VCaP (cell line): ENCODE results near the gene CXCR3.

Experiments
- H3K27ac ChIP-seq: fragments of 450-650 bp; 2 replicates; pipeline ENCODE4 v1.5.1; 2017
- CTCF ChIP-seq: fragments of 450-650 bp; conservative IDR thresholded peaks from 2 replicates; pipeline ENCODE4 v1.5.1; 2017; ENCODE audit warnings: mild to moderate bottlenecking, moderate library complexity

CXCR3 gene

GRCh38 chrX:71632923-71633657, 14.8 kb upstream of the CXCR3 start:
- no peak overlapping the region for H3K27ac ChIP-seq
- no peak for TF ChIP-seq CTCF

GRCh38 chrX:71629467-71629866, 11.2 kb upstream of the CXCR3 start:
- TF ChIP-seq CTCF = no peak
- no peak overlapping the region for H3K27ac ChIP-seq

- H3K27ac ChIP-seq = no peak overlapping the region
- no peak for TF ChIP-seq CTCF
Measured at GRCh38 chrX:71627588-71628404, 9.5 kb upstream of the CXCR3 start.

GRCh38 chrX:71626576-71626975, 8.3 kb upstream of the CXCR3 start:
- no peak overlapping the region for H3K27ac ChIP-seq
- no peak for TF ChIP-seq CTCF

GRCh38 chrX:71625471-71625870, 7.2 kb upstream of the CXCR3 start:
- no peak for TF ChIP-seq CTCF
- H3K27ac ChIP-seq = no peak overlapping the region

- no peak overlapping the region for H3K27ac ChIP-seq
- no peak for TF ChIP-seq CTCF
Measured at GRCh38 chrX:71623714-71624113, 5.4 kb upstream of the CXCR3 start.

- no peak overlapping the region for H3K27ac ChIP-seq
- TF ChIP-seq CTCF = no peak
Measured at GRCh38 chrX:71622576-71623450, 4.5 kb upstream of the CXCR3 start.
